Body of pancreas (tissue), 4 donors: ENCODE results near the gene PIRT.

Experiments used
- POLR2A ChIP-seq, 3 donors: fragments of 450-650 bp; IDR thresholded peaks; one replicate each; pipeline ENCODE4 v1.6.1; 2016; ENCODE audit warnings: antibody characterized with exemption in 3 of 3, mild to moderate bottlenecking in 2 of 3
- TF ChIP-seq, protein P1 (sequence below), 7 experiments: fragments of 450-650 bp in 4 of 7; fragments of 200-600 bp in 3 of 7; sonication (generic) in 3 of 7; IDR thresholded peaks; one replicate each; pipeline ENCODE4 v1.5.1; 2016 to 2019; ENCODE audit warnings: antibody characterized with exemption in 7 of 7

DNA sequence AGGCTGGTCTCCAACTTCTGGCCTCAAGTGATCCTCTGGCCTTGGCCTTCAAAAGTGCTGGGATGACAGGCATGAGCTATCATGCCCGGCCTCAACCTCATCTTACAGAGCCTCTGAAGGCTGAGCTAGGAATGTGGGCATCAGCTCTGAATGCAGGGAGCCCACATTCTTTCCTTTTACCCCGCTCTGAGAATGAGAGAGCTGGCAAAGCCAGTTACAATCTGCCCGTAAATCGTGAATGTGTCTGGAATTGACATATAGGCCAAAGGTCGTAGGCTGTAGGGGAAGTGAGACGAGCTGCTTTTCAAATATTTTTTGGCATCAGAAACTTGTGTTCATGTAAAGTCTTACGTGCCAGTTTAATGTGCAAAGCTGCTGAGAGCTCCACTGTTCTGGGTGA, 38.5 kb downstream of the PIRT start:
- TF ChIP-seq, protein P1, sequence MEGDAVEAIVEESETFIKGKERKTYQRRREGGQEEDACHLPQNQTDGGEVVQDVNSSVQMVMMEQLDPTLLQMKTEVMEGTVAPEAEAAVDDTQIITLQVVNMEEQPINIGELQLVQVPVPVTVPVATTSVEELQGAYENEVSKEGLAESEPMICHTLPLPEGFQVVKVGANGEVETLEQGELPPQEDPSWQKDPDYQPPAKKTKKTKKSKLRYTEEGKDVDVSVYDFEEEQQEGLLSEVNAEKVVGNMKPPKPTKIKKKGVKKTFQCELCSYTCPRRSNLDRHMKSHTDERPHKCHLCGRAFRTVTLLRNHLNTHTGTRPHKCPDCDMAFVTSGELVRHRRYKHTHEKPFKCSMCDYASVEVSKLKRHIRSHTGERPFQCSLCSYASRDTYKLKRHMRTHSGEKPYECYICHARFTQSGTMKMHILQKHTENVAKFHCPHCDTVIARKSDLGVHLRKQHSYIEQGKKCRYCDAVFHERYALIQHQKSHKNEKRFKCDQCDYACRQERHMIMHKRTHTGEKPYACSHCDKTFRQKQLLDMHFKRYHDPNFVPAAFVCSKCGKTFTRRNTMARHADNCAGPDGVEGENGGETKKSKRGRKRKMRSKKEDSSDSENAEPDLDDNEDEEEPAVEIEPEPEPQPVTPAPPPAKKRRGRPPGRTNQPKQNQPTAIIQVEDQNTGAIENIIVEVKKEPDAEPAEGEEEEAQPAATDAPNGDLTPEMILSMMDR (IDR thresholded peaks at IDR 0.05): no peak
- no peak for TF ChIP-seq POLR2A (IDR thresholded peaks at IDR 0.05)
